Measurements from ENCODE around the gene CDT1.
A peak's percentile ranks its signal among the peaks of the same experiment; 100 is the strongest.

The CDT1 gene

GRCh38 chr16:88803264-88803987 lies at the start of gene CDT1:
Gene CDT1 (plus strand): TSS chr16:88803789. CDS start chr16:88803832, 43 bp downstream.
- peak; percentile 57 for DNase-seq (ENCODE audit: low read depth)

GRCh38 chr16:88754109-88754911 lies 49.3 kb upstream of the CDT1 start:
- DNase-seq (ENCODE audit: low read depth) = no peak

- DNase-seq (ENCODE audit: low read depth) = peak; percentile 49
Measured at GRCh38 chr16:88754912-88755744, 48.5 kb upstream of the CDT1 start.

GRCh38 chr16:88755745-88756443 lies 47.7 kb upstream of the CDT1 start:
- DNase-seq (ENCODE audit: low read depth) = no peak

- no peak for DNase-seq (ENCODE audit: low read depth)
Measured at GRCh38 chr16:88758227-88758943, 45.2 kb upstream of the CDT1 start.

- DNase-seq (ENCODE audit: low read depth) = no peak
Measured at GRCh38 chr16:88758944-88759244, 44.7 kb upstream of the CDT1 start.

- DNase-seq (ENCODE audit: low read depth) = peak; percentile 63
Measured at GRCh38 chr16:88759245-88759975, 44.2 kb upstream of the CDT1 start.

- no peak for DNase-seq (ENCODE audit: low read depth)
Measured at GRCh38 chr16:88759976-88760350, 43.6 kb upstream of the CDT1 start.

GRCh38 chr16:88760424-88761142 lies 43.0 kb upstream of the CDT1 start:
- no peak for DNase-seq (ENCODE audit: low read depth)

- DNase-seq (ENCODE audit: low read depth) = no peak
Measured at GRCh38 chr16:88761143-88761534, 42.5 kb upstream of the CDT1 start.

GRCh38 chr16:88761830-88762229 lies 41.8 kb upstream of the CDT1 start:
- no peak for DNase-seq (ENCODE audit: low read depth)

GRCh38 chr16:88762258-88762870 lies 41.2 kb upstream of the CDT1 start:
- DNase-seq (ENCODE audit: low read depth) = no peak

GRCh38 chr16:88762941-88763340 lies 40.6 kb upstream of the CDT1 start:
- no peak for DNase-seq (ENCODE audit: low read depth)

- no peak for DNase-seq (ENCODE audit: low read depth)
Measured at GRCh38 chr16:88763502-88764053, 40.0 kb upstream of the CDT1 start.

GRCh38 chr16:88764080-88764479 lies 39.5 kb upstream of the CDT1 start:
- DNase-seq (ENCODE audit: low read depth) = no peak

GRCh38 chr16:88764913-88765349 lies 38.7 kb upstream of the CDT1 start:
- no peak for DNase-seq (ENCODE audit: low read depth)

GRCh38 chr16:88766975-88767374 lies 36.6 kb upstream of the CDT1 start:
- no peak for DNase-seq (ENCODE audit: low read depth)

- DNase-seq (ENCODE audit: low read depth) = no peak
Measured at GRCh38 chr16:88767546-88768070, 36.0 kb upstream of the CDT1 start.

All from amniotic epithelial cell (primary cell).